ENCODE data around the gene NHERF1. TPM values are rescaled to one million over a fixed set of nuclear protein-coding genes. Genes with fewer than 3 reads are reported as not detected.

NHERF1 gene
- total and polyA plus RNA-seq, 2 of the 13 experiments (the other 11 are each of a cell fraction or from before 2014, with no cell fraction given): 169 to 269 TPM

GRCh38 chr17:74757931-74758847 is 9.8 kb downstream of the NHERF1 start (continued):
- TF ChIP-seq HES4 (CRISPR knock-in tag; IDR thresholded peaks at IDR 0.05; ENCODE audit: borderline replicate concordance) (no peak), HDAC6 (IDR thresholded peaks at IDR 0.05; ENCODE audit: low read depth, low read length) (no peak), ZBTB49 (CRISPR knock-in tag; IDR thresholded peaks at IDR 0.05; ENCODE audit: borderline replicate concordance) (no peak), GPN1 (CRISPR knock-in tag; IDR thresholded peaks at IDR 0.05; ENCODE audit: borderline replicate concordance) (no peak), LRRFIP1 (CRISPR knock-in tag; conservative IDR thresholded peaks at IDR 0.05) (no peak), ZNF280D (CRISPR knock-in tag; IDR thresholded peaks at IDR 0.05) (no peak), YY1 (IDR thresholded peaks at IDR 0.05; ENCODE audit: insufficient read depth, insufficient replicate concordance, low read depth, low read length) (no peak), POLR2AphosphoS2 (IDR thresholded peaks at IDR 0.05; ENCODE audit: low read depth, low read length) (no peak), HNRNPK (IDR thresholded peaks at IDR 0.05; ENCODE audit: low read depth, low read length, poor library complexity, severe bottlenecking) (no peak), RBAK (CRISPR knock-in tag; IDR thresholded peaks at IDR 0.05) (no peak), FOXO1 (CRISPR knock-in tag; IDR thresholded peaks at IDR 0.05) (no peak; the same call in 1 of the 2 replicates), ZNF101 (CRISPR knock-in tag; IDR thresholded peaks at IDR 0.05; ENCODE audit: borderline replicate concordance, low read depth) (no peak), EZH2 (conservative IDR thresholded peaks at IDR 0.05; ENCODE audit: low read depth, low read length) (no peak), ZNF513 (CRISPR knock-in tag; conservative IDR thresholded peaks at IDR 0.05) (no peak), ZNF512 (CRISPR knock-in tag; IDR thresholded peaks at IDR 0.05) (no peak), CEBPB (IDR thresholded peaks at IDR 0.05; ENCODE audit: borderline replicate concordance, low read depth, low read length) (no peak)
